HUES64 (cell line): Measurements from ENCODE around the gene EEIG2.
A peak's percentile ranks its signal among the peaks of the same experiment; 100 is the strongest.

Experiments
- H3K27ac ChIP-seq: 2 replicates; pipeline ENCODE4 v1.7.0; 2013; ENCODE audit warnings: low read depth, low read length, inconsistent platforms
- H3K27me3 ChIP-seq: 2 replicates; pipeline ENCODE4 v1.6.1; 2013; ENCODE audit warnings: mild to moderate bottlenecking, low read length; ENCODE audit not compliant: insufficient read depth
- H3K36me3 ChIP-seq: 2 replicates; pipeline ENCODE4 v1.6.1; 2013; ENCODE audit warnings: mild to moderate bottlenecking, low read length; ENCODE audit not compliant: insufficient read depth
- H3K4me1 ChIP-seq: 2 replicates; pipeline ENCODE4 v1.6.1; 2013; ENCODE audit warnings: mild to moderate bottlenecking, low read length, moderate library complexity; ENCODE audit not compliant: insufficient read depth
- H3K4me3 ChIP-seq: 2 replicates; pipeline ENCODE4 v1.5.1; 2013; ENCODE audit warnings: mild to moderate bottlenecking, low read length, moderate library complexity
- H3K9ac ChIP-seq: 2 replicates; pipeline ENCODE4 v1.6.1; 2013; ENCODE audit warnings: mild to moderate bottlenecking, low read depth, low read length
- H3K9me3 ChIP-seq: 2 replicates; pipeline ENCODE4 v1.6.1; 2013; ENCODE audit warnings: low read depth, low read length; ENCODE audit not compliant: insufficient read depth
- WGBS: fragments of 150-250, 120-280 bp; methylation state at CpG from one replicate; pipeline ENCODE4 v1.1.7; 2013; ENCODE audit warnings: missing lambda C conversion rate; 5-methylcytosine and 5-hydroxymethylcytosine counted together

Gene EEIG2

GRCh38 chr1:108551137-108551862 is 8.6 kb upstream of the EEIG2 start:
- H3K4me3 ChIP-seq = no peak overlapping the region
- WGBS = 95% methylated on average over 2 of the region's 2 CpGs
- H3K9me3 ChIP-seq = no peaks in the 10 kb centered on the region
- no peaks in the 10 kb centered on the region for H3K27me3 ChIP-seq
- H3K36me3 ChIP-seq = no peaks in the 10 kb centered on the region
- no peak overlapping the region for H3K9ac ChIP-seq
- H3K27ac ChIP-seq = no peak overlapping the region
- H3K4me1 ChIP-seq = no peaks in the 10 kb centered on the region

- H3K27ac ChIP-seq = no peak overlapping the region
- 88% methylated on average over 4 of the region's 4 CpGs for WGBS
- H3K9me3 ChIP-seq = no peaks in the 10 kb centered on the region
- peaks cover 7% of the 10 kb centered on the region; the same call in 1 of the 2 replicates for H3K4me1 ChIP-seq
- H3K4me3 ChIP-seq = no peak overlapping the region
- H3K9ac ChIP-seq = no peak overlapping the region
- H3K27me3 ChIP-seq = no peaks in the 10 kb centered on the region
- H3K36me3 ChIP-seq = no peaks in the 10 kb centered on the region
These were observed 6.0 kb upstream of the EEIG2 start for GRCh38 chr1:108553905-108554304.

GRCh38 chr1:108554682-108555427 is 5.0 kb upstream of the EEIG2 start:
- Histone ChIP-seq H3K4me3 (no peak overlapping the region), H3K9me3 (no peaks in the 10 kb centered on the region), H3K27ac (no peak overlapping the region), H3K4me1 (peaks cover 9% of the 10 kb centered on the region; the same call in 1 of the 2 replicates), H3K9ac (no peak overlapping the region), H3K27me3 (no peaks in the 10 kb centered on the region), H3K36me3 (no peaks in the 10 kb centered on the region)
- 91% methylated on average over 4 of the region's 4 CpGs for WGBS

- peaks cover 10% of the 10 kb centered on the region for H3K4me1 ChIP-seq
- H3K9ac ChIP-seq = no peak overlapping the region
- H3K4me3 ChIP-seq = no peak overlapping the region
- no peaks in the 10 kb centered on the region for H3K36me3 ChIP-seq
- H3K27me3 ChIP-seq = peaks cover 6% of the 10 kb centered on the region; the same call in 1 of the 2 replicates
- no peak overlapping the region for H3K27ac ChIP-seq
- H3K9me3 ChIP-seq = no peaks in the 10 kb centered on the region
These were observed 3.8 kb upstream of the EEIG2 start for GRCh38 chr1:108556066-108556465.

- Histone ChIP-seq H3K9me3 (no peaks in the 10 kb centered on the region), H3K9ac (no peak overlapping the region), H3K4me3 (no peak overlapping the region), H3K36me3 (no peaks in the 10 kb centered on the region), H3K27me3 (peaks cover 6% of the 10 kb centered on the region; the same call in 1 of the 2 replicates), H3K4me1 (peaks cover 14% of the 10 kb centered on the region), H3K27ac (no peak overlapping the region)
- 88% methylated on average over 4 of the region's 4 CpGs for WGBS
These were observed 3.4 kb upstream of the EEIG2 start for GRCh38 chr1:108556499-108556898.

- no peak overlapping the region for H3K4me3 ChIP-seq
- H3K9ac ChIP-seq = no peak overlapping the region
- no peak overlapping the region for H3K27ac ChIP-seq
- H3K27me3 ChIP-seq = peaks cover 6% of the 10 kb centered on the region; the same call in 1 of the 2 replicates
- H3K36me3 ChIP-seq = no peaks in the 10 kb centered on the region
- H3K9me3 ChIP-seq = no peaks in the 10 kb centered on the region
- H3K4me1 ChIP-seq = peaks cover 15% of the 10 kb centered on the region
These were observed 2.6 kb upstream of the EEIG2 start for GRCh38 chr1:108557296-108557695.

- Histone ChIP-seq H3K36me3 (no peaks in the 10 kb centered on the region), H3K27me3 (peaks cover 6% of the 10 kb centered on the region; the same call in 1 of the 2 replicates), H3K27ac (no peak overlapping the region), H3K9ac (peak overlapping the region; percentile 73), H3K9me3 (no peaks in the 10 kb centered on the region), H3K4me3 (peak overlapping the region; percentile 92), H3K4me1 (peaks cover 15% of the 10 kb centered on the region)
- under 1% methylated on average over 59 of the region's 59 CpGs for WGBS
These were observed 431 bp downstream of the EEIG2 start for GRCh38 chr1:108560189-108560873.

- 17% methylated on average over 5 of the region's 5 CpGs for WGBS
- Histone ChIP-seq H3K4me1 (peaks cover 15% of the 10 kb centered on the region), H3K9ac (peak overlapping the region; percentile 73; the same call in 1 of the 2 replicates), H3K9me3 (no peaks in the 10 kb centered on the region), H3K36me3 (no peaks in the 10 kb centered on the region), H3K27me3 (peaks cover 6% of the 10 kb centered on the region; the same call in 1 of the 2 replicates), H3K4me3 (peak overlapping the region; percentile 92), H3K27ac (no peak overlapping the region)
These were observed 1.1 kb downstream of the EEIG2 start for GRCh38 chr1:108560874-108561459.

- peaks cover 6% of the 10 kb centered on the region; the same call in 1 of the 2 replicates for H3K27me3 ChIP-seq
- peak overlapping the region; percentile 92; the same call in 1 of the 2 replicates for H3K4me3 ChIP-seq
- WGBS = 46% methylated on average over 10 of the region's 11 CpGs
- no peak overlapping the region for H3K27ac ChIP-seq
- no peaks in the 10 kb centered on the region for H3K36me3 ChIP-seq
- H3K9ac ChIP-seq = no peak overlapping the region
- H3K4me1 ChIP-seq = peaks cover 15% of the 10 kb centered on the region
- H3K9me3 ChIP-seq = no peaks in the 10 kb centered on the region
These were observed 1.9 kb downstream of the EEIG2 start for GRCh38 chr1:108561689-108562326.

GRCh38 chr1:108563808-108564207 is 3.9 kb downstream of the EEIG2 start:
- H3K27ac ChIP-seq = no peak overlapping the region
- peaks cover 6% of the 10 kb centered on the region; the same call in 1 of the 2 replicates for H3K27me3 ChIP-seq
- H3K4me3 ChIP-seq = no peak overlapping the region
- H3K9me3 ChIP-seq = no peaks in the 10 kb centered on the region
- H3K36me3 ChIP-seq = no peaks in the 10 kb centered on the region
- peaks cover 9% of the 10 kb centered on the region for H3K4me1 ChIP-seq
- H3K9ac ChIP-seq = no peak overlapping the region
- WGBS = 79% methylated on average over 1 of the region's 1 CpG
